ENCODE measurements around the gene MCTP1.

Gene MCTP1

DNA sequence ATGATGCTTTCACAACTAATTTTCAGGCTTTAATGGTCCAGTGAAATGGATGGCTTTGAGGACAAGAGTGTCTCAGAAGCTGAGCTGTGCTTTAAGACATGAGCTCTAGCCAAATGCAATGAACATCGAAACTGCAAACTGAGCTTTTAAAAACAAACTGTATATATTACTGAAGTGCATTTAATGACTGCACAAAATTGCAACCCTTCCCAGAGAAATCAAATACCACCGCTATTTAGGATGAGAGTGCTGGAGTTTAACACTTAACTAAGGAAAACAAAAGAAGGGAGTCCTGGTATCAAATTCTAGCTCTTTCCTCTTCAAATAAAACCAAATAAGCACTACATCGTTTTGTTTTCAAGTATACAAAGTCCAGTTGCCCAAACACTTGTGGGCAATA lies 502.5 kb downstream of the MCTP1 start:
- no peak for ATAC-seq
- no peak for TF ChIP-seq ZFP3 (CRISPR knock-in tag; IDR thresholded peaks at IDR 0.05)
- TF ChIP-seq, protein P1, sequence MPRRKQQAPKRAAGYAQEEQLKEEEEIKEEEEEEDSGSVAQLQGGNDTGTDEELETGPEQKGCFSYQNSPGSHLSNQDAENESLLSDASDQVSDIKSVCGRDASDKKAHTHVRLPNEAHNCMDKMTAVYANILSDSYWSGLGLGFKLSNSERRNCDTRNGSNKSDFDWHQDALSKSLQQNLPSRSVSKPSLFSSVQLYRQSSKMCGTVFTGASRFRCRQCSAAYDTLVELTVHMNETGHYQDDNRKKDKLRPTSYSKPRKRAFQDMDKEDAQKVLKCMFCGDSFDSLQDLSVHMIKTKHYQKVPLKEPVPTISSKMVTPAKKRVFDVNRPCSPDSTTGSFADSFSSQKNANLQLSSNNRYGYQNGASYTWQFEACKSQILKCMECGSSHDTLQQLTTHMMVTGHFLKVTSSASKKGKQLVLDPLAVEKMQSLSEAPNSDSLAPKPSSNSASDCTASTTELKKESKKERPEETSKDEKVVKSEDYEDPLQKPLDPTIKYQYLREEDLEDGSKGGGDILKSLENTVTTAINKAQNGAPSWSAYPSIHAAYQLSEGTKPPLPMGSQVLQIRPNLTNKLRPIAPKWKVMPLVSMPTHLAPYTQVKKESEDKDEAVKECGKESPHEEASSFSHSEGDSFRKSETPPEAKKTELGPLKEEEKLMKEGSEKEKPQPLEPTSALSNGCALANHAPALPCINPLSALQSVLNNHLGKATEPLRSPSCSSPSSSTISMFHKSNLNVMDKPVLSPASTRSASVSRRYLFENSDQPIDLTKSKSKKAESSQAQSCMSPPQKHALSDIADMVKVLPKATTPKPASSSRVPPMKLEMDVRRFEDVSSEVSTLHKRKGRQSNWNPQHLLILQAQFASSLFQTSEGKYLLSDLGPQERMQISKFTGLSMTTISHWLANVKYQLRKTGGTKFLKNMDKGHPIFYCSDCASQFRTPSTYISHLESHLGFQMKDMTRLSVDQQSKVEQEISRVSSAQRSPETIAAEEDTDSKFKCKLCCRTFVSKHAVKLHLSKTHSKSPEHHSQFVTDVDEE (CRISPR knock-in tag; IDR thresholded peaks at IDR 0.05): no peak
- TF ChIP-seq TCF4 (CRISPR knock-in tag; IDR thresholded peaks at IDR 0.05; ENCODE audit: borderline replicate concordance): no peak
- TF ChIP-seq SNAI2 (CRISPR knock-in tag; IDR thresholded peaks at IDR 0.05): no peak
- TF ChIP-seq PPARA (CRISPR knock-in tag; IDR thresholded peaks at IDR 0.05; ENCODE audit: borderline replicate concordance): no peak
- no peak for TF ChIP-seq RARB (CRISPR knock-in tag; IDR thresholded peaks at IDR 0.05)
- TF ChIP-seq GLIS3 (CRISPR knock-in tag; IDR thresholded peaks at IDR 0.05): no peak
- TF ChIP-seq, protein P2, sequence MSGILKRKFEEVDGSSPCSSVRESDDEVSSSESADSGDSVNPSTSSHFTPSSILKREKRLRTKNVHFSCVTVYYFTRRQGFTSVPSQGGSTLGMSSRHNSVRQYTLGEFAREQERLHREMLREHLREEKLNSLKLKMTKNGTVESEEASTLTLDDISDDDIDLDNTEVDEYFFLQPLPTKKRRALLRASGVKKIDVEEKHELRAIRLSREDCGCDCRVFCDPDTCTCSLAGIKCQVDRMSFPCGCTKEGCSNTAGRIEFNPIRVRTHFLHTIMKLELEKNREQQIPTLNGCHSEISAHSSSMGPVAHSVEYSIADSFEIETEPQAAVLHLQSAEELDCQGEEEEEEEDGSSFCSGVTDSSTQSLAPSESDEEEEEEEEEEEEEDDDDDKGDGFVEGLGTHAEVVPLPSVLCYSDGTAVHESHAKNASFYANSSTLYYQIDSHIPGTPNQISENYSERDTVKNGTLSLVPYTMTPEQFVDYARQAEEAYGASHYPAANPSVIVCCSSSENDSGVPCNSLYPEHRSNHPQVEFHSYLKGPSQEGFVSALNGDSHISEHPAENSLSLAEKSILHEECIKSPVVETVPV (CRISPR knock-in tag; IDR thresholded peaks at IDR 0.05): no peak
- TF ChIP-seq, protein P3, sequence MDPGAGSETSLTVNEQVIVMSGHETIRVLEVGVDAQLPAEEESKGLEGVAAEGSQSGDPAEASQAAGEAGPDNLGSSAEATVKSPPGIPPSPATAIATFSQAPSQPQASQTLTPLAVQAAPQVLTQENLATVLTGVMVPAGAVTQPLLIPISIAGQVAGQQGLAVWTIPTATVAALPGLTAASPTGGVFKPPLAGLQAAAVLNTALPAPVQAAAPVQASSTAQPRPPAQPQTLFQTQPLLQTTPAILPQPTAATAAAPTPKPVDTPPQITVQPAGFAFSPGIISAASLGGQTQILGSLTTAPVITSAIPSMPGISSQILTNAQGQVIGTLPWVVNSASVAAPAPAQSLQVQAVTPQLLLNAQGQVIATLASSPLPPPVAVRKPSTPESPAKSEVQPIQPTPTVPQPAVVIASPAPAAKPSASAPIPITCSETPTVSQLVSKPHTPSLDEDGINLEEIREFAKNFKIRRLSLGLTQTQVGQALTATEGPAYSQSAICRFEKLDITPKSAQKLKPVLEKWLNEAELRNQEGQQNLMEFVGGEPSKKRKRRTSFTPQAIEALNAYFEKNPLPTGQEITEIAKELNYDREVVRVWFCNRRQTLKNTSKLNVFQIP (CRISPR knock-in tag; IDR thresholded peaks at IDR 0.05; ENCODE audit: borderline replicate concordance, low read depth): no peak
- no peak for TF ChIP-seq ISL1 (CRISPR knock-in tag; IDR thresholded peaks at IDR 0.05)
- TF ChIP-seq, protein P4, sequence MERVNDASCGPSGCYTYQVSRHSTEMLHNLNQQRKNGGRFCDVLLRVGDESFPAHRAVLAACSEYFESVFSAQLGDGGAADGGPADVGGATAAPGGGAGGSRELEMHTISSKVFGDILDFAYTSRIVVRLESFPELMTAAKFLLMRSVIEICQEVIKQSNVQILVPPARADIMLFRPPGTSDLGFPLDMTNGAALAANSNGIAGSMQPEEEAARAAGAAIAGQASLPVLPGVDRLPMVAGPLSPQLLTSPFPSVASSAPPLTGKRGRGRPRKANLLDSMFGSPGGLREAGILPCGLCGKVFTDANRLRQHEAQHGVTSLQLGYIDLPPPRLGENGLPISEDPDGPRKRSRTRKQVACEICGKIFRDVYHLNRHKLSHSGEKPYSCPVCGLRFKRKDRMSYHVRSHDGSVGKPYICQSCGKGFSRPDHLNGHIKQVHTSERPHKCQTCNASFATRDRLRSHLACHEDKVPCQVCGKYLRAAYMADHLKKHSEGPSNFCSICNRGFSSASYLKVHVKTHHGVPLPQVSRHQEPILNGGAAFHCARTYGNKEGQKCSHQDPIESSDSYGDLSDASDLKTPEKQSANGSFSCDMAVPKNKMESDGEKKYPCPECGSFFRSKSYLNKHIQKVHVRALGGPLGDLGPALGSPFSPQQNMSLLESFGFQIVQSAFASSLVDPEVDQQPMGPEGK (CRISPR knock-in tag; IDR thresholded peaks at IDR 0.05; ENCODE audit: borderline replicate concordance): no peak
- no peak for TF ChIP-seq ZNF8 (CRISPR knock-in tag; IDR thresholded peaks at IDR 0.05)

DNA sequence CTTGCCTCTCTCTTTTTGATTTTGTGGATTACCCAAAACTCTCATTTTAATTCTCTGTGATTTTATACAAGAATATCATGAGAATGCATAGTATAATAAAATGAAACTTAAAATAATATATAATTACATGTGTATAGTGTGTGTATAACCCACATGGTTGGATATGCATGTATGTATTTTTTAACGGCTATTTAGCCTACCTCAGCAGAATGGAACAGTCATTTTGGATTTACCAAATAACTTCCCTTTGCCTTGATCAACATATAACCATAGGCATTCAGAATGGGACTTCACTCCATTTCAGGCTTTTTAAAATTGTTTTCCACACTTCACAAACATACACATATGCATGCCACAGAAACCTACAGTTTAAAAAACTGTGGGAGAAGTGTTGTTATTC lies 505.2 kb downstream of the MCTP1 start:
- TF ChIP-seq TOX (CRISPR knock-in tag; IDR thresholded peaks at IDR 0.05; ENCODE audit: borderline replicate concordance) (no peak), SNAI2 (CRISPR knock-in tag; IDR thresholded peaks at IDR 0.05) (no peak), ZFP3 (CRISPR knock-in tag; IDR thresholded peaks at IDR 0.05) (no peak), OSR1 (CRISPR knock-in tag; IDR thresholded peaks at IDR 0.05) (no peak), RARB (CRISPR knock-in tag; IDR thresholded peaks at IDR 0.05) (no peak), ZNF8 (CRISPR knock-in tag; IDR thresholded peaks at IDR 0.05) (no peak)
- TF ChIP-seq, protein P1 (CRISPR knock-in tag; IDR thresholded peaks at IDR 0.05): no peak
- no peak for ATAC-seq

DNA sequence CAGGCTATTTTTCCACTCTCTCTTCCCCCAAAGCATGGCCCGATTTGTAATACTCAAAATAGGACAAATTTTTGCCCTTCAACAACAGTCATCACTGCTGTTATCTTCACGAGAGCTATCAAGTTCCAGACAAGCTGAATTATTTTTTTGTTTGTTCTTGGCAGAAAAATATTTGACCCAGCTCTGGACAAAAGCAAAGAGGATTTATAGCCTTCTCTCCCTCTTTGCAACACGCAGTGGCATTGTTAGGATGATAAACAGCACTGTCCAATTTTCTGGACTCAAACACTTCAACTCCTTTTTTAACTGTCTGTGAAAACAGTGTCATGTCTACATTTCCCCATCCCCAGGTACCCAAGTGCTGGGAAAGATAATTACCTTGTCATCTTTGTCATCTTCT lies 506.2 kb downstream of the MCTP1 start:
- ATAC-seq: no peak; the same call in 2 of the 3 replicates
- TF ChIP-seq, protein P1 (CRISPR knock-in tag; IDR thresholded peaks at IDR 0.05): no peak
- TF ChIP-seq OSR1 (CRISPR knock-in tag; IDR thresholded peaks at IDR 0.05) (no peak), ZNF565 (CRISPR knock-in tag; conservative IDR thresholded peaks at IDR 0.05; ENCODE audit: low read depth) (no peak), ESRRG (CRISPR knock-in tag; IDR thresholded peaks at IDR 0.05) (no peak), TOX (CRISPR knock-in tag; IDR thresholded peaks at IDR 0.05; ENCODE audit: borderline replicate concordance) (no peak), SNAI2 (CRISPR knock-in tag; IDR thresholded peaks at IDR 0.05) (no peak), ARNTL (CRISPR knock-in tag; IDR thresholded peaks at IDR 0.05; ENCODE audit: borderline replicate concordance, low read depth) (no peak), ZFP30 (CRISPR knock-in tag; IDR thresholded peaks at IDR 0.05) (no peak), PPARA (CRISPR knock-in tag; IDR thresholded peaks at IDR 0.05; ENCODE audit: borderline replicate concordance) (no peak), CSDC2 (CRISPR knock-in tag; IDR thresholded peaks at IDR 0.05) (no peak)
- TF ChIP-seq, protein P5, sequence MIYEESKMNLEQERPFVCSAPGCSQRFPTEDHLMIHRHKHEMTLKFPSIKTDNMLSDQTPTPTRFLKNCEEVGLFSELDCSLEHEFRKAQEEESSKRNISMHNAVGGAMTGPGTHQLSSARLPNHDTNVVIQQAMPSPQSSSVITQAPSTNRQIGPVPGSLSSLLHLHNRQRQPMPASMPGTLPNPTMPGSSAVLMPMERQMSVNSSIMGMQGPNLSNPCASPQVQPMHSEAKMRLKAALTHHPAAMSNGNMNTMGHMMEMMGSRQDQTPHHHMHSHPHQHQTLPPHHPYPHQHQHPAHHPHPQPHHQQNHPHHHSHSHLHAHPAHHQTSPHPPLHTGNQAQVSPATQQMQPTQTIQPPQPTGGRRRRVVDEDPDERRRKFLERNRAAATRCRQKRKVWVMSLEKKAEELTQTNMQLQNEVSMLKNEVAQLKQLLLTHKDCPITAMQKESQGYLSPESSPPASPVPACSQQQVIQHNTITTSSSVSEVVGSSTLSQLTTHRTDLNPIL (CRISPR knock-in tag; IDR thresholded peaks at IDR 0.05; ENCODE audit: low read depth): no peak
- TF ChIP-seq, protein P4 (CRISPR knock-in tag; IDR thresholded peaks at IDR 0.05; ENCODE audit: borderline replicate concordance): no peak

All from SK-N-SH treated with all-trans-retinoic acid at 6 μM for 48 hours (cell line).